HG02840 (cell line): ENCODE data around the gene GOLGA8J.
"Not testable (repeated sequence)": the region's sequence is repeated elsewhere in the genome, so short reads cannot be mapped to it uniquely, and the experiment has no call there.

ENCODE experiments used
- ATAC-seq: cut with Tn5 transposase; IDR thresholded peaks from one replicate; pipeline ENCODE4 v1.9.1; 2021; ENCODE audit warnings: mild to moderate bottlenecking, moderate library complexity, moderate number of reproducible peaks; ENCODE audit not compliant: unreplicated experiment, low FRiP score

GOLGA8J gene

DNA sequence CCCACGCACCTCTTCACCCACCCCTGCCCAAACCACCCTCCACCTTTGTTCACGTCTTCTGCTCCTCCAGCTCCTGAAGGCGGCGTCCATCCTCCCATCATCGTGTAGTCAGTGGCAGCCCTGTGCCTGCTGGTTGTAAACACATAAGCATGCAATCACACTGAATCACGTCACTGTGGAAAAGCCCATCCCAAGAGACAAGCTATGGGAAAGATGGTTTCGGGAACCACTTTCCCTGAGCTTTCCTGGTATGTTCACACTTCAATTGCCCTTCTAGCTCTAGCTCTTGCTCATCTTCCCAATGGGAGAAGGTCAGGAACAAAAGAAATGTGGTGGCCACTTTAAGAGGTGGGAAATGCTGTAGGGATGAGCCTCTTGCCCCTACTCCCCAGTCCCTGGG is 14.4 kb upstream of the GOLGA8J start:
- ATAC-seq: no peak

DNA sequence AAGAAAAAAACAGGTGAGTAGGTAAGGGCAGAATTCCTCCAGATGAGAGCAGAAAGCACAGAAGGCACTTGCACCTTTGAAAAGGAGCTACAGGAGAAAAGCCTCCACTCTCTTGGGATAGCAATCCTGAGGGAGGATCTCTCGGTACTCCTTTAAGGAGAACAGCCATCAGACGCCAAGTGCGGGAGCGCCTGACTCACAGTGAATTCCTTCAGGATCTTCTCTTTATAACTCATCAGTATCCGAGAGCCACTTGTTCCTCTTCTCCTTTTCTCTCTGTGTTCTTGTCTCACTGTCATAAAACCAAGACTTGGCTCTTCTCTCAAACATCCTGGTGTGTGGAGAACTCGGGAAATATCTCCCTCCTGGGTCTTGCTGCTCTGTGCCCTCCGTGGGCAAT is 10.1 kb upstream of the GOLGA8J start:
- ATAC-seq: no peak

DNA sequence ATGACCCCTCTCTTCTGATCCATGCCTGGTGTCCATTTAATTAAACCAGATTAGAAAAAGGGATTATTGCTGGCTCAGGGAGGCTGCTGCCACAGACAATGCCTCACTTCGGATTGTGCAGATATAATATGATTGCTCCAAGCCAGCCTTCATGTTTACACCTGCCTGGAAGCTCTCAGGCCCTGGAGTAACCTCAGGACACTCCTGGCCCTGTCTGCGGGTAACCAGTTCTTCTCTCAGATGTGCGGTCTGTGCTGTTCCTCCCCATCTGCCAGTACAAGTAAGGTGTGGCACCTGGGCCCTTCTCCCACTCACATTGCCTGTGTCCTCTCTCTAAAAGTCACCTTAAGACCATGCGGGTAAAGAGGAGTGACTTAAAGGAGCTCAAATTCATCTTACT is 8.8 kb upstream of the GOLGA8J start:
- ATAC-seq: no peak

DNA sequence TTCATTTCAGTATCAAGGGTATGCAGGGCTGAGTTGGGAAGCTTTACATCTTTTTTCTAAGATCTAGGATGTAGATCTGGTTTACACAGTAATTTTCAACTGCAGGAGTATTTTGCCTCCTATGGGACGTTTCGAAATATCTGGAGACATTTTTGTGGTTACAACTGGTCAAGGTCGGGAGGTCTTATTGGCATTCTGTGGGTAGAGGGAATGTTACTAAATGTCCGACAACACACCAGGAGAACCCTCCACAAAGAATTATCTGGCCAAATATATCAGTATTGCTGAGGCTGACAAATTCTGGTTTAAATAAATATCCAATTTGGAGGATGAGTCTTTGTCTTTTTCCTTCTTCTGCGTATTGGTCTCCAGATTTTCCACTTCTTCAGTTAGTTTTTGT is 1.9 kb upstream of the GOLGA8J start:
- ATAC-seq: not testable (repeated sequence)

DNA sequence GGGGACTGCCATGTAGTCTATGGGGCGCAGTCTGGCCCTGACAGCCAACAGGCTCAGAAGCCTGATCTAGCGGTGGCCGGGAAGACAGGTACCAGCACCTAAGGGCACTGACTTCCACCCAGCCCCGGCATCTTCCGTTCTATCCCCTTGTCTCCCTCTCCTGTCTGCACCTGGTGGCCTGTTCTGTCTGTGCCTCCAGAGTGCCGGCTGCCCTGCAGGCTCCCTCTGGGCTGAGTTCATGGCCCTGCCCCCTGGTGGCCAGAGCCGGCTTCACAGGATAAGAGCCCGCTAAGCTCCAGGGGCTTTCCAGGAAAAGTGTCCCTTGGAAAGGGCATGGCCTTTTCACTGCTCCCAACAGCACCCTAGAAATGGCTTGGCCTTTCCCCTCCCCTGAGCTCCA is 15.1 kb downstream of the GOLGA8J start:
- ATAC-seq: not testable (repeated sequence)

DNA sequence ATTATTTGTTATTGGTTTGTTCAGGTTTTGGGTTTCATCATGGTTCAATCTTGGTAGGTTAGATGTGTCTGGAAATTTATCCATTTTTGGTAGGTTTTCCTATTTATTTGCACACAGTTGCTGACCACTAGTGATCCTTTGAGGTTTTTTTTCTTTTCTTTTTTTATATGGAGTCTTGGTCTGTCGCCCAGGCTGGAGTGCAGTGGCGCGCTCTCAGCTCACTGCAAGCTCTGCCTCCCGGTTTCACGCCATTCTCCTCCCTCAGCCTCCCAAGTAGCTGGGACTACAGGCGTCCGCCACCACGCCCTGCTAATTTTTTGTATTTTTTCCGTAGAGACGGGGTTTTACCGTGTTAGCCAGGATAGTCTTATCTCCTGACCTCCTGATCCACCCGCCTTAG is 20.1 kb downstream of the GOLGA8J start:
- ATAC-seq: not testable (repeated sequence)

DNA sequence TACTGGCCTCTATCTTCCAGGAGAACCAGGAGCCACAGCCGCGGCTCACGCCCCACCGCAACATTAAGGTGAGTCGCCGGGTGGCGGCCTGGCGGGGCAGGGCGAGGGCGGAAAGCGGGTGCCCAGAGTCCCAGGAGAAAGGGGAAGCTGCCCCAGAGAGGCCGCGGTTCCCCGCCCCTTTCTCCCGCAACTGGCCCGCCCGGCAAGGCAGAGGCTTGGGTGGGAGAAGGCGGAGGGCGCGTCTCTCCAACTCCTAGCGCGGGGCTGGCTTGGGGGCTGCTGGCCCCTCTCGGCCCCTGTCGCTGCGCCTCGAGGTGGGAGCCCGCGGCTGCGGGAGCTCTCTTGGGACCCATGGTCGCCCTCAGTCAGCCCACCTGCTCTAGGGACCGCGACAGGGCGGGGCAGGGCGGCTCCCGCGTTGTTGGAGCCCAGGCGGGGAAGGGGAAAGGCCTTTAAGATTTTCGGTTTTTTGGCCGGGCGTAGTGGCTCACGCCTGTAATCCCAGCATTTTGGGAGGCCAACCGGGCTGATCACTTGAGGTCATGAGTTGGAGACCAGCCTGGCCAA is 21.3 kb downstream of the GOLGA8J start:
- ATAC-seq: not testable (repeated sequence)

DNA sequence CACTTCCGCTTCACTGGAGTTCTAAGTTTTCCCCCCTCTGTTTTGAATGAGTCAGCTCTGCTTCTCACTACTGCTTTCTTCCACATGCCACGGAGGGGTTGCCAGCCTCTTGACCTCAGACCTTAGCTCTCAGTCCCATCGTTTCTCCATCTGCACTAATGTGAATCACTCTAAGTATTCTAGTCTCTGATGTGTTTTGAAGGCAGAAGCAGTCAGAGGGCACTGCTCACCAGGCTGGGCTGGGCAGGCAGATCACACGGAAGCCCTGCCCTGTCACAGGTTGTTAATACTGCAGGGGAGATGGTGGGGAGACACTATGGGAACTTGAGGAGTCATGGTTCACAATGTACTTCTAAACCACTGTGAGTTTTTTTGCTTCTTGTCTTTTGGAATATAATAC is 27.8 kb downstream of the GOLGA8J start:
- not testable (repeated sequence) for ATAC-seq

DNA sequence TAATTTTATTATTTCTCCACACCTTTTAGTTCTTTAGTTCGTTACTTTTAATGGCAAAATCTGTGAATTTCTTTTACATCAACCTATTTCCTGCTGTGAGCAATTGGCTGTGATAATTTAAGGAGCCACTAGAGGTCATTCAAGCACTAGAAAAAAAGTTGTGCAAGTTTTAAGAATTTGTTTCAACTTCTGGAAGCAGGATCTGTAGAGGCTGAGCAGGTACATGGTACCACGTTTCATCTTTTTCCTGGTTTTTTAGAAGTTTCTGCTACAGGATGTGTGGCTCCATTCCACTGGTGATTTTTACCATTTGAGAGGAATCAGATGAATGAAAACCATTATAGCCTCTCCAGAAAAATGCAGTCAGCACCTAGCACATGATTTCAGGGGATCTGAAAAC is 47.3 kb downstream of the GOLGA8J start:
- not testable (repeated sequence) for ATAC-seq

DNA sequence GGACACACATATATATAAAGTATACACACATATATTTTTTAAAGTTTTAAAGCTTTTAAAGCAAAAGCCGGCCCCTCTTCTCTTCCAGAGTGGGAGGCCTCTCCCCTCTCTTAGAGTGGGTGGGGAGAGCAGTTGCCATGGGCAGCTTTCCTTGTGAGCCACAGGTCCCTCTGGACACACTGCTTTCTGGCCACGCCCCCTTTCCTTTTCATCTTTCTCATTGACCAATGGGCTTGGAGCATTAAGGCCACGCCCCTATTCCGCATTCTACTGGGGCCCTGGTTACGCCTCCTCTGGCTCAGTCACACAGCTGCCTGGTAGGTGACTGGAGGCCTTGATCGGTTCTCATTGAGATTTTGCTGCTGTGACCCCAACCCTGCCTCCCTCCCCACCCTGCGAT is 52.0 kb downstream of the GOLGA8J start, which contains the start of gene GOLGA8T:
TSS of gene GOLGA8T (plus strand) at position 301 of the 400 bp plus-strand sequence. CDS start at position 399, 98 bp downstream.
- ATAC-seq: not testable (repeated sequence)
